ENCODE results near the gene PPP4R4.
"Not testable (repeated sequence)": the region's sequence is repeated elsewhere in the genome, so short reads cannot be mapped to it uniquely, and the experiment has no call there.

The PPP4R4 gene

GRCh38 chr14:94143239-94143638 lies 30.9 kb upstream of the PPP4R4 start:
- no peak overlapping the region for H3K4me3 ChIP-seq (ENCODE audit: low read depth, low read length)
- TF ChIP-seq, protein P1, sequence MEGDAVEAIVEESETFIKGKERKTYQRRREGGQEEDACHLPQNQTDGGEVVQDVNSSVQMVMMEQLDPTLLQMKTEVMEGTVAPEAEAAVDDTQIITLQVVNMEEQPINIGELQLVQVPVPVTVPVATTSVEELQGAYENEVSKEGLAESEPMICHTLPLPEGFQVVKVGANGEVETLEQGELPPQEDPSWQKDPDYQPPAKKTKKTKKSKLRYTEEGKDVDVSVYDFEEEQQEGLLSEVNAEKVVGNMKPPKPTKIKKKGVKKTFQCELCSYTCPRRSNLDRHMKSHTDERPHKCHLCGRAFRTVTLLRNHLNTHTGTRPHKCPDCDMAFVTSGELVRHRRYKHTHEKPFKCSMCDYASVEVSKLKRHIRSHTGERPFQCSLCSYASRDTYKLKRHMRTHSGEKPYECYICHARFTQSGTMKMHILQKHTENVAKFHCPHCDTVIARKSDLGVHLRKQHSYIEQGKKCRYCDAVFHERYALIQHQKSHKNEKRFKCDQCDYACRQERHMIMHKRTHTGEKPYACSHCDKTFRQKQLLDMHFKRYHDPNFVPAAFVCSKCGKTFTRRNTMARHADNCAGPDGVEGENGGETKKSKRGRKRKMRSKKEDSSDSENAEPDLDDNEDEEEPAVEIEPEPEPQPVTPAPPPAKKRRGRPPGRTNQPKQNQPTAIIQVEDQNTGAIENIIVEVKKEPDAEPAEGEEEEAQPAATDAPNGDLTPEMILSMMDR (IDR thresholded peaks at IDR 0.05; ENCODE audit: low read depth, low read length): peak; percentile 47
- in situ Hi-C loops (cut with HindIII; ENCODE audit: low sequenced_read_pairs): no loop called here
- no peak for DNase-seq (ENCODE audit: low read depth, low spot score)

DNA sequence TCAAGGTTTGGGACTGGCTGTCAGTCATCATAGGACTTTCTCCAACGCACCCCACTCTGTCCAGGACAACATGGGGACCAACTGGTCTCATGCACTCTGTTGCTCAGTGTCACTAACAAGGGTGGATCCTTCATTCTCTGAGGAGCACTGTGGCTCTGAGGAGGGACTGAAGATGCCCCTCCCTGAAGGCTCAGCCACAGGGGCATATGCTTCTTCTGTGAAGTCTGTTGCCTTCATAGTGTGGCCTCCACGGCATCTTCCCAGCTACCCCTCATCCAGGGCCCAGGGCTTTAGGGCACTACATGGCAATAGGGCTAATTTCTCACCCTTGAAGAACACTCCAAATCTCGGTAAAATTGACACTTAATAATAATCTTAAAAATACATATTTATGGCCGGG lies 30.4 kb upstream of the PPP4R4 start:
- no peak for DNase-seq (ENCODE audit: low read depth, low spot score)
- TF ChIP-seq, protein P1 (IDR thresholded peaks at IDR 0.05; ENCODE audit: low read depth, low read length): no peak
- no peak overlapping the region for H3K4me3 ChIP-seq (ENCODE audit: low read depth, low read length)
- in situ Hi-C loops (cut with HindIII; ENCODE audit: low sequenced_read_pairs): no loop called here

DNA sequence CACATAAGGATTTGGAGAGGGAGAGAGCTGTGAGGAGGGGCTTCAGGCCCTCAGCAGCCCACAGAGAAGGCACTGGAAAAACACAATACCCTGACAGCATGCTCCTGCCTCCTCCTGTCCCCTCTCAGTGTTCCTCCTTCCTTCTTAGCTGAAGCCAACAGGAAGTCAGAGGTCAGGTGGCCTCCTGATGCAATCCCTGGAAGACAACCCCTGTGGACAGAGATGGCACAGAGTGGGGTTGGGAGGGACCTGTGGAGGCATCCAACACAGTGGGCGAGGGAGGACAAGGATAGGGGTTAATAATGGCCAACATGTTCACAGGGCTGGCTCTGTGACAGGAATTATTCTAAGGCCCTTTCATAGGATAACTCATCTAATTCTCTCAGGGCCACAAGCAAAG lies 29.4 kb upstream of the PPP4R4 start:
- in situ Hi-C loops (cut with HindIII; ENCODE audit: low sequenced_read_pairs): no loop called here
- no peak for DNase-seq (ENCODE audit: low read depth, low spot score)
- TF ChIP-seq, protein P1 (IDR thresholded peaks at IDR 0.05; ENCODE audit: low read depth, low read length): no peak
- H3K4me3 ChIP-seq (ENCODE audit: low read depth, low read length): no peak overlapping the region

DNA sequence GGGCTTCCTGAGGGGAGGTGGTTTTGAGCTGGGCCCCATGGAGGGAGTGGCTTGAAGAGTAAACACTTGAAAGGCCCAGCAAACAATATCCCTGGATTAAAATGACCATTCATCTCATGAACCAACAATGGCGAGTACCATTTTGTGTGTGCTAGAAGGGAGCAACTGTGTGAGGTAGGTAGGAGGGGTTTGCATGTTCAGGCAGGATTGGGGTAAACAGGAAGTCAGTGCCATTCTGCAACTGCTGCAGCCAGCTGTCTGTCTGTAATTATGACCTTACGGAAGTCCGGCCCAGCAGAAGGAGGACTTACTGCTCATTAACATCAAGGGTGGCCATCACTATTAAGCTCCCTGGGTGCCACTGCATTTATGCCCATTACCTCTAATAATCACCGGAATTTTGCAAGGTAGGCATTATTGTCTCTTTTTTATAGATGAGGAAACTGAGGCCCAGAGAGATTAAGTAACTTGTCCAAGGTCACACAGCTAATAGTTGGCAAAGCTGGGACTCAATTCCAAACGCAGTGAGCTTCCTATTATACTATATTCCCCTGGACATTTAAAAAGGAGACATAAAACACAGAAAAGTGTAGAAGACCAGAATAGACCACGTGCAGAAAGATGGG lies 28.1 kb upstream of the PPP4R4 start:
- no peak overlapping the region for H3K4me3 ChIP-seq (ENCODE audit: low read depth, low read length)
- in situ Hi-C loops (cut with HindIII; ENCODE audit: low sequenced_read_pairs): no loop called here

DNA sequence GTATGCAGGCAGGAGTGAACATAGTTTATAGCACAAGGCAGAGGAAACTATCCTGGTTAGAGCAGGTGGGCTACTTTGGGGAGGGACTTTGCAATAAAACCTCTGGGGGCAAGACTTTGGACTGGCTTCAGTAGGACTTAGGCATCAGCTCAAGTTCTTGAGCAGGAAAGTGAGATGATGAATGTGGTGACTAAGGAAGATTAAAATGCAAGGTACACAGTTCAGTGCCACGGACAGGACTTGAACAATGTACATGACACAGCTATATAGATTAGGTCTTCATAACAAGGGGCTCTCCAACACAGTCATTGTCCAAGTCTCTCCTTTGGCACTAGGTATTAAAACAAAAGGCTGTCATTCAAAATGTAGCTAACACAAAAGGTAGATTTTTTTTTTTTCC lies 21.4 kb upstream of the PPP4R4 start:
- no peak overlapping the region for H3K4me3 ChIP-seq (ENCODE audit: low read depth, low read length)
- DNase-seq (ENCODE audit: low read depth, low spot score): no peak
- in situ Hi-C loops (cut with HindIII; ENCODE audit: low sequenced_read_pairs): no loop called here
- TF ChIP-seq, protein P1 (IDR thresholded peaks at IDR 0.05; ENCODE audit: low read depth, low read length): no peak

More for the DNA sequence above, 28.1 kb upstream of the PPP4R4 start:
- DNase-seq (ENCODE audit: low read depth, low spot score): no peak
- TF ChIP-seq, protein P1 (IDR thresholded peaks at IDR 0.05; ENCODE audit: low read depth, low read length): no peak

- in situ Hi-C loops (cut with HindIII; ENCODE audit: low sequenced_read_pairs): no loop called here
- TF ChIP-seq, protein P1 (IDR thresholded peaks at IDR 0.05; ENCODE audit: low read depth, low read length): no peak
- no peak overlapping the region for H3K4me3 ChIP-seq (ENCODE audit: low read depth, low read length)
- DNase-seq (ENCODE audit: low read depth, low spot score): no peak
These were observed 20.3 kb upstream of the PPP4R4 start for GRCh38 chr14:94153750-94154342.

DNA sequence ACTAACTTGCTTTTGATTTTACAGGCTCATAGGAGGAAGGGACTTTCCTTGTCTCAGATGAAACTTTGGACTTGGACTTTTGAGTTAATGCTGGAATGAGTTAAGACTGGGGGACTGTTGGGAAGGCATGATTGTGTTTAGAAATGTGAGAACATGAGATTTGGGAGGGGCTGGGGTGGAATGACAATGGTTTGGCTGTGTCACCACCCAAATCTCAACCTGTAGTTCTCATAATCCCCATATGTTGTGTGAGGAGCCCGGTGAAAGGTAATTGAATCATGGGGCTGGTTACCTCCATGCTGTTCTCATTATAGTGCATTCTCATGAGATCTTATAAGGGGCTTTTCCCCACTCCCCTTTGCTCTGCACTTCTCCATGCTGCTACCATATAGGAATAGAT lies 18.0 kb upstream of the PPP4R4 start:
- H3K4me3 ChIP-seq (ENCODE audit: low read depth, low read length); DNase-seq (ENCODE audit: low read depth, low spot score); in situ Hi-C loops (cut with HindIII; ENCODE audit: low sequenced_read_pairs): not testable (repeated sequence)
